RWPE1 (cell line): ENCODE results near the gene FRS3.

Source experiments
- CTCF ChIA-PET: fragments of 350-600 bp; sonication (Branson Sonifier 250); formaldehyde crosslinking; extraction: SDS; loops from one replicate; lab custom pipeline; 2021; lab: Yijun Ruan, JAX
- POLR2A ChIA-PET: fragments of 400-600 bp; formaldehyde crosslinking; extraction: SDS; loops from one replicate; lab custom pipeline; 2020; ENCODE audit warnings: antibody characterized with exemption; ENCODE audit not compliant: low non-redundant PET; lab: Yijun Ruan, JAX
- DNase-seq: peaks from one replicate; pipeline ENCODE4 v3.0.0; 2012; ENCODE audit warnings: low spot score
- H3K27ac ChIP-seq: fragments of 450-650 bp; 2 replicates; pipeline ENCODE4 v1.5.1; 2017
- CTCF ChIP-seq: fragments of 450-650 bp; conservative IDR thresholded peaks from 2 replicates; pipeline ENCODE4 v1.5.1; 2017; ENCODE audit warnings: low read depth, mild to moderate bottlenecking

Gene FRS3

GRCh38 chr6:41785689-41786450 lies 6.2 kb upstream of the FRS3 start:
- CTCF ChIA-PET, result interaction anchor here (0.6 to 2.4 kb wide), 14 partner anchors 10 to 994 kb away, joined by 3 to 13 read pairs (median 3); partner anchors contain the start of genes BYSL, MED20 and TAF8
- POLR2A ChIA-PET, result interaction anchor here (2.0 kb wide), 1 partner anchor 52 kb away, joined by 7 read pairs; no protein-coding TSS in a partner anchor
- DNase-seq, result no peak
- no peak for TF ChIP-seq CTCF
- H3K27ac ChIP-seq, result peak overlapping the region; percentile 89

- DNase-seq, result no peak
- peak overlapping the region; percentile 89 for H3K27ac ChIP-seq
- POLR2A ChIA-PET, result interaction anchor here (0.9 kb wide), 1 partner anchor 52 kb away, joined by 3 read pairs; no protein-coding TSS in a partner anchor
- CTCF ChIA-PET, result interaction anchor here (0.5 to 1.8 kb wide), 4 partner anchors 9 to 259 kb away, joined by 3 to 6 read pairs (median 4); no protein-coding TSS in a partner anchor
- no peak for TF ChIP-seq CTCF
These were observed 5.6 kb upstream of the FRS3 start for GRCh38 chr6:41785254-41785653.

- ChIA-PET POLR2A (interaction anchor here (0.9 kb wide), 1 partner anchor 52 kb away, joined by 3 read pairs; no protein-coding TSS in a partner anchor), CTCF (interaction anchor here (0.5 to 1.8 kb wide), 5 partner anchors 8 to 260 kb away, joined by 3 to 6 read pairs (median 4); no protein-coding TSS in a partner anchor)
- no peak for DNase-seq
- TF ChIP-seq CTCF, result no peak
- H3K27ac ChIP-seq, result peak overlapping the region; percentile 89
These were observed 5.0 kb upstream of the FRS3 start for GRCh38 chr6:41784581-41785171.

- CTCF ChIA-PET, result interaction anchor here (0.6 to 1.8 kb wide), 3 partner anchors 19 to 261 kb away, joined by 3 to 6 read pairs (median 4); no protein-coding TSS in a partner anchor
- POLR2A ChIA-PET, result no interaction called here
These were observed 3.5 kb upstream of the FRS3 start for GRCh38 chr6:41783106-41783780.

GRCh38 chr6:41781366-41781730 lies 1.6 kb upstream of the FRS3 start:
- CTCF ChIA-PET, result interaction anchor here (0.7 to 1.2 kb wide), 2 partner anchors 48 to 325 kb away, joined by 3 read pairs; no protein-coding TSS in a partner anchor
- peak overlapping the region; percentile 97 for H3K27ac ChIP-seq
- no peak for TF ChIP-seq CTCF
- DNase-seq, result no peak
- POLR2A ChIA-PET, result interaction anchor here (0.7 kb wide), 1 partner anchor 140 kb away, joined by 4 read pairs; the partner anchor contains the start of genes BYSL and MED20

More at GRCh38 chr6:41783106-41783780, 3.5 kb upstream of the FRS3 start:
- H3K27ac ChIP-seq, result peak overlapping the region; percentile 97
- no peak for DNase-seq
- no peak for TF ChIP-seq CTCF
